Measurements from ENCODE around the gene LIM2. TPM values are rescaled to one million over a fixed set of nuclear protein-coding genes. Genes with fewer than 3 reads are reported as not detected.

The LIM2 gene
- total RNA-seq, 3 donors from 2014 or later: not detected

GRCh38 chr19:51365965-51366388, 21.8 kb downstream of the LIM2 start, which contains the start of gene ETFB:
Gene ETFB (minus strand): TSS chr19:51366388. CDS start chr19:51366326, 62 bp downstream.
- TF ChIP-seq CTCF (IDR thresholded peaks at IDR 0.05): no peak

GRCh38 chr19:51365211-51365964, 22.4 kb downstream of the LIM2 start:
- ATAC-seq (no peak), DNase-seq (peak in 2 of 3 donors; percentile 49 to 55)
- Histone ChIP-seq H3K4me3 (peak overlapping the region; percentile 45), H3K36me3 (ENCODE audit: low read depth) (no peaks in the 10 kb centered on the region), H3K9me3 (no peaks in the 10 kb centered on the region), H3K4me1 (ENCODE audit: low read depth) (peaks cover 30% of the 10 kb centered on the region)
- TF ChIP-seq CTCF (IDR thresholded peaks at IDR 0.05): no peak
- intact Hi-C loops (cut with DNase I, micrococcal nuclease): no loop called here

More at GRCh38 chr19:51365965-51366388, 21.8 kb downstream of the LIM2 start, which contains the start of gene ETFB:
- DNase-seq: no peak
- H3K4me3 ChIP-seq: peak within 1 kb of the TSS; percentile 45
- ATAC-seq: no peak
- intact Hi-C loops (cut with DNase I, micrococcal nuclease): no loop called here
- H3K9me3 ChIP-seq: no peaks in the 10 kb centered on the region
- H3K4me1 ChIP-seq (ENCODE audit: low read depth): peaks cover 30% of the 10 kb centered on the region
- no peaks in the 10 kb centered on the region for H3K36me3 ChIP-seq (ENCODE audit: low read depth)

DNA sequence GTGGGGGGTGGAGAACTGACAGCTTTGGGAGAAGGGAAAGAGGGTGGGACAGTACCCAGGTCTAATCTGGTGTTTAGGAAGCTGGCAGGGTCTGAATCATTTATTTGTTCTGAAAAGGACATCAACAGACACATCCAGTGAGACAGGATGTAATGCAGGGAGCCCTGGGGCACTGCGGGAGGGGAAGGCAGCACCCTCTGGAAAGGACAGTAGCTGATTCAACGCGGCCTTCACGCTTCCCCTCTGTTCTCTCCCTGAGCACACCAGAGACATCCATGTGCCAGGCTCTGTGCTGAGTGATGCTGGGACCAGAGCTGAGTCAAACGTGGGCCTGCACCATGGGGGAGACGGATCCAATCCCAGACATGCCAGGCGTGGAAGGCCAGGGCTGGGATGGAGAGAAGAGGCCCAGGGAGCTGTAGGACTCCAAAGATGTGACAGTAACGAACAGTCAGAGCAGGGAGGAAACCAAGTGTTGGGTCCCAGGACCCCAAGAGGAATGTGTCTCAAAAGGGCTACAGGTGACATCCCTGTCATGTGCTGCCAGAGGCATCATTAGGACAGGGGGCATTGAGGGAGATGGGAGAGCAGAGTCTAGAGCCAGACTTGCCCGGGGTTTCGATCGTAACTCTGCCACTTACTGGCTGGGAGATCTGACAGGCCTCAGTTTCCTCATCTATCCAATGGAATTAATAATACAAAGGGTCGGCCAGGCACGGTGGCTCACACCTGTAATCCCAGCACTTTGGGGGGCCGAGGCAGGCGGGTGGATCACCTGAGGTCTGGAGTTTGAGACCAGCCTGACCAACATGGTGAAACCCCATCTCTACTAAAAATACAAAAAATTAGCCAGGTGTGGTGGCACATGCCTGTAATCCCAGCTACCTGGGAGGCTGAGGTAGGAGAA, 23.3 kb downstream of the LIM2 start:
- intact Hi-C loops (cut with DNase I, micrococcal nuclease): no loop called here
- TF ChIP-seq CTCF (IDR thresholded peaks at IDR 0.05): no peak
- peaks cover 30% of the 10 kb centered on the region for H3K4me1 ChIP-seq (ENCODE audit: low read depth)
- DNase-seq: no peak
- H3K36me3 ChIP-seq (ENCODE audit: low read depth): no peaks in the 10 kb centered on the region
- no peak overlapping the region for H3K4me3 ChIP-seq
- no peak for ATAC-seq
- no peaks in the 10 kb centered on the region for H3K9me3 ChIP-seq

DNA sequence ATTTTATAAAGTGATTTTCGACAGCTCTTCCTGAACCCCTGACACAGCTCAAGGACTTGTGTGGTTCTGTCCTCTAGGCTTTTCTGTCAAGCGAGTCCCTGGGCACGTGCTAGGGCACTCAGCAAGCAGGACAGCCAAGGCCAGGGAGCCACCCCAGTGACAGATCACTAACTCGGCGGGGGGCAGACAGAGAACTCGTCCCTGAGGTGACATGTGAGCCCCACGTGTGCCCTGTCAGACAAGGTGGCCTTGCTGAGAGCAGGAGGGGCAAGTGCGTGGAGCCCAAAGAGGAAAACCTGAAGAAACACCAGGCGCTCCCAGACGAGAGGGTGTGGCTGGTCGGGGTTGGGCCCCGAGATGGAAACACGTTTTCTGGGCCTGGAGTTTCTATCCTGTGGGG, 26.5 kb downstream of the LIM2 start:
- no peak overlapping the region for H3K4me3 ChIP-seq
- ATAC-seq (no peak), DNase-seq (no peak)
- H3K36me3 ChIP-seq (ENCODE audit: low read depth): no peaks in the 10 kb centered on the region
- TF ChIP-seq CTCF (IDR thresholded peaks at IDR 0.05): no peak
- H3K4me1 ChIP-seq (ENCODE audit: low read depth): peaks cover 24% of the 10 kb centered on the region
- intact Hi-C loops (cut with DNase I, micrococcal nuclease): no loop called here
- H3K9me3 ChIP-seq: no peaks in the 10 kb centered on the region

DNA sequence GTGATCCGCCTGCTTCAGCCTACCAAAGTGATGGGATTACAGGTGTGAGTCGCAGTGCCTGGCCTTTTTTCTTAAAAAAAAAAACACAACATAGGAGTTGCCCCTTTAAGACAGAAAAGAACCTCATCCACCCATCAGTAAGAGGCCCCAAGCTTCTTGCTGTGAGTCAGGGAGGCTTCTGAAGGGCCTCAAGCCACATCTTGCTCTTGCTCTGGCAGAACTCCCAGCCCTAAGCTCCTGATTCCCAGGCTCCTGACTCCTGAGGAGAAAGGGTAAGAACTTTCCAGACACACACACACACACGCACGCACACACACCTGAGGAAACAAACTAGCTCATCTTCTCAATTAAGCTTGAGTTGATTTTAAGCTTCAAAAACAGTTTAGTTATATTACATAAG, 28.5 kb downstream of the LIM2 start:
- Histone ChIP-seq H3K9me3 (no peaks in the 10 kb centered on the region), H3K4me3 (no peak overlapping the region), H3K36me3 (ENCODE audit: low read depth) (no peaks in the 10 kb centered on the region), H3K4me1 (ENCODE audit: low read depth) (peaks cover 16% of the 10 kb centered on the region)
- TF ChIP-seq CTCF (IDR thresholded peaks at IDR 0.05): no peak
- intact Hi-C loops (cut with DNase I, micrococcal nuclease): no loop called here
- ATAC-seq (no peak), DNase-seq (no peak)
